GM21825 (cell line): ENCODE results near the gene NLRP6.
"Not testable (repeated sequence)": the region's sequence is repeated elsewhere in the genome, so short reads cannot be mapped to it uniquely, and the experiment has no call there.

Experiments
- ATAC-seq: cut with Tn5 transposase; IDR thresholded peaks from one replicate; pipeline ENCODE4 v1.9.1; 2021; ENCODE audit warnings: mild to moderate bottlenecking, moderate library complexity; ENCODE audit not compliant: unreplicated experiment

Gene NLRP6

GRCh38 chr11:278001-278951, at the start of gene NLRP6:
Gene NLRP6, plus strand, starts transcription at chr11:278407. Its CDS starts 163 bp downstream, at chr11:278570.
- ATAC-seq, result no peak

- no peak for ATAC-seq
Observed at GRCh38 chr11:230431-230830, 47.8 kb upstream of the NLRP6 start.

DNA sequence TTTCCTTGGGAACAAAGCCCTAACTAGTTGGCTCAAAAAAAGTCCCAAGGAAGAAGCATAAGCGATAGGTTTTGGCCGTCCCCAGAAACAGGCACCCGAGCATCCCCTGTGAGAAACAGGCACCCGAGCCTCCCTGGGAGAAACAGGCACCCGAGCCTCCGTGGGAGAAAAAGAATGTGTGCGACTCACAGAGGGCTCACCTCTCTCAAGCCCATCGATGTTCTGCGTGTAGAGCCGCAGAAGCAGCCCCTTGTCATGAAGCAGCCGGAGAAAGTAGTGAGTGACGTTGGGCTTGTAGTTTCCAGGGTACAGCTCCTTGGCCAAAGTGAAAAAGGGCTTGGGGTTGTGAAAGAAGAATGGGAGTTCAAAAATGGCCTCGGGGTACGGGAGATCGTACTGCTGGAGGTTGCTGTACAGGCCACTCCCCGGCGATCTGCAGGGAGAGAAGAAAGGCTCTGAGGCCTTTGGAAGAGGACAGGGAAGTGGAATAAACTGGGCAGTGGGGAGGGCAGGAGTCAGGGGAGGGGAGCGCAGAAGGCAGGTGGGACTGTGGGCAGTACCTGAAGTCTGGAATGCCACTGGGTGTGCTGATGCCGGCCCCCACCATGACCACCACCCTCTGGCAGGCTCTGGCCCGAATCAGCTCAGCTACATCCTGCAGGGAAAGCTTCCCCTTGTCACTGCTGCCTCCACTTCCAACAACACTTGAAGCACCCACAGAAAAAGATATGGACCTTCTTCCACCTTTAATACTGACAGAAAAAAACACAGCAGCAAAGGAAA, 45.2 kb upstream of the NLRP6 start:
- ATAC-seq, result no peak

DNA sequence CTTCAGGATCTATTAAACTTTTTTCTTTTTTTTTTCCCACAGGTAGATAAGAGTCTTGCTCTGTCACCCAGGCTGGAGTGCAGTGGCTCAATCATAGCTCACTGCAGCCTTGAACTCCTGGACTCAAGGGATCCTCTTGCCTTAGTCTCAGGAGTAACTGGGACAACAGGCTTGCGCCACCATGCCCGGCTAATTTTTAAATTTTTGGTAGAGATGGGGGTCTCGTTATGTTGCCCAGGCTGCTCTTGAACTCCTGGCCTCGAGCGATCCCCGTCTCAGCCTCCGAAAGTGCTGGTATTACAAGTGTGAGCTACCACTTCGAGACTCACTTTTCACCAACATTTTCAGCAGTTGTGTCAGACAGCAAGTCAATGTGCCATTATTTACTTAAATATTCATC, 43.0 kb upstream of the NLRP6 start:
- no peak for ATAC-seq

DNA sequence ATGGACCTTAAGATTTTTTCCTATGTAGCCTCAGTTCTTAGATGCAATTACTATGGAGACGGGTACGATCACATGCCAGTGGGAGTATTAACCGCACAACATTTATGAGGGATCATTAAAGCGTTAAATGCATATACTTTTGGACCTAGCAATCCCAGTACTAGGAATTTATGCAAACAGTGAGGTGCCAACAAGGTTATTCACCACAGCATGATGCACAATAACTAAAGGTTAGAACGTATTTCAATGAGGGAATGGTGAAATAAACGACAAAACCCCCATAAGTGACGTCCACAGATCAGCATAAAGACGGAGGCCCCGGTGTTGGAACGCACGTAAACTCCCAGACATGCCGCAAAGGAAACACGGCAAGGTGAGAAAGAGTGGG, 42.6 kb upstream of the NLRP6 start:
- no peak for ATAC-seq

DNA sequence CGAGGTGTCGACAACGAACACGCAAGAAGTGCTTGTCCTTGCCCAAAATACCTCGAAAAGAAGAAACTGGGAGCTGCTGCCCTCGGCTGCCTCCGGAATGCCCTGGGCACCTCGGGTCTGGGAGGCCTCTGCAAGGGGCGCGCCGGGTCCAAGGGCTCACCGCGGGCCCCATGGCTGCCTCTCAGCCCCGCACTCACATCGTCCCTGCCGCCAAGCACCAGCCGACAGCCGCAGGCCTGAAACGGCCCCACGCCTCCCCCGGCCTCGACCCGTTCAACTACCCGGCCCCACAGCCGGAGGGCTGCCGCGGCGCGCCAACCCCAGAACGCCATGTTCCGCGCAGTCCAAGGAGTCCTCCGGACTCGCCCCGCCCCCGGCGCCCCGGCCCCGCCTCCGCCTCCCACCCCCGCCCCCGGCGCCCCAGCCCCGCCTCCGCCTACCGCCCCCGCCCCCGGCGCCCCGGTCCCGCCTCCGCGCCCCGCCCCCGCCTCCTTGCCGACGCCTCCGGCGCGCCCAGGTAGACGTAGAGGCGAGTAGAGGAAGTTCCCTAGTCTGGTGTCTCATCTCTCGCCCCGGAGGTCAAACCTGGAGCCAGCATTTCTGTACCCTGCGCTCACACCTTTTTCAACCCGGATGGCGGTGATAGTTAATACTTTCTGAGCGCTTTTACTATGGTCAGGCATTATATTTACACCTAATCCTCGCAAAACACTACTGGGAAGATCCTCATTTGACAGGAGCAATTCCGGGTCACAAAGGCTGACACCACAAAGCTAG, 42.0 kb upstream of the NLRP6 start, which contains the start of gene SIRT3:
TSS of gene SIRT3 (minus strand) at position 346 of the 777 bp plus-strand sequence. CDS start at position 332, 14 bp downstream.
- peak; percentile 71 for ATAC-seq

GRCh38 chr11:236774-237767, 41.1 kb upstream of the NLRP6 start, which contains the start of gene PSMD13:
Gene PSMD13, plus strand, starts transcription at chr11:236976. Its CDS starts 74 bp downstream, at chr11:237050.
- peak; percentile 81 for ATAC-seq

DNA sequence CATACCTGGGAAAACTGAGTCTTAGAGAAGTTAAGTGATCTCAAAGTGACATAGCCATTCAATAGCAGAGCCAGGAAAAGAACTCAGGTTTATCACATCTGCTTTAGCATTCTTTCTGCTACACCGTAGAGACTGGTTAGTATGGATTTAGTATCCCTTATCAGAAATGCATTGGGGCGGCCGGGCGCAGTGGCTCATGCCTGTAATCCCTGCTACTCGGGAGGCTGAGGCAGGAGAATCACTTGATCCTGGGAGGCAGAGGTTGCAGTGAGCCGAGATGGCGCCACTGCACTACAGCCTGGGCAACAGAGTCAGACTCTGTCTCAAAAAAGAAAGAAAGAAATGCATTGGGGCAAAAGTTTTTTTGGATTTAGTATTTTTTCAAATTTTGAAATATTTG, 39.9 kb upstream of the NLRP6 start:
- not testable (repeated sequence) for ATAC-seq

DNA sequence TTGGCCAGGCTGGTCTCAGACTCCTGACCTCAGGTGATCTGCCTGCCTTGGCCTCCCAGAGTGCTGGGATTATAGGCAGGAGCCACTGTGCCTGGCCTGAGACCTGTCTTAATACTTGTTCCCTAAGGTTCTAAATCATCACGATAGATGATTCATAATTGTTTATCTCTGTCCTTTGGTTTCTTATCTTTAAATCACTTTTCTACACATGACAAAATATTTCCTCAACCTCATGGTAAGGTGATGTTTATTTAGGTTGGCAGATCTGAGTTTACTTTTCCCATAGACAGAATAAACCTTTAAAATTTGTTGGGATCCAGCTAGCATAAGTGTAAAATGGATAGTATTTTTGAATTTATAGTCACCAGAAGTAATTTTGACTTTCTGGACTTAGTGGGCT, 37.9 kb upstream of the NLRP6 start:
- ATAC-seq, result no peak

GRCh38 chr11:241634-242033, 36.6 kb upstream of the NLRP6 start:
- no peak for ATAC-seq

- ATAC-seq, result no peak
Observed at GRCh38 chr11:244376-244775, 33.8 kb upstream of the NLRP6 start.

DNA sequence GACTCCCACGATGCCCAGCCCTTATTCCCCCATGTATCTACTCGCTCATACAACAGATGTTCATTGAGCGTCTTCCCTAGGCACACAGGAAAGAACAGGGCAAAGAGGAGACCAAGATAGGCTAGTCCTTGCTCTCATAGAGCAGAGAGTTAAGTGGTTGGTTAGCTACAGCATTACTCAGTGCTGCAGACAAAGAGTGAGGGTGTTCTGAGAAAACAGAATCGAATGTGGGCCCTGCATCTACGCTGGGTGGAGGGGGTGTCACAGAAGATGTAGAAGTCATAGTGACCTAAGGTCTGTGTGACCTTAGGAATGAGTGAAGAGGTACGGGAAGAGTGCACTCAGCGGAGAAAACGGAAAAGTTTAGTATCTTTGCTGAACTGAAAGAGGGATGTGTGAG, 29.1 kb upstream of the NLRP6 start:
- no peak for ATAC-seq

GRCh38 chr11:250274-250673, 27.9 kb upstream of the NLRP6 start:
- no peak for ATAC-seq

DNA sequence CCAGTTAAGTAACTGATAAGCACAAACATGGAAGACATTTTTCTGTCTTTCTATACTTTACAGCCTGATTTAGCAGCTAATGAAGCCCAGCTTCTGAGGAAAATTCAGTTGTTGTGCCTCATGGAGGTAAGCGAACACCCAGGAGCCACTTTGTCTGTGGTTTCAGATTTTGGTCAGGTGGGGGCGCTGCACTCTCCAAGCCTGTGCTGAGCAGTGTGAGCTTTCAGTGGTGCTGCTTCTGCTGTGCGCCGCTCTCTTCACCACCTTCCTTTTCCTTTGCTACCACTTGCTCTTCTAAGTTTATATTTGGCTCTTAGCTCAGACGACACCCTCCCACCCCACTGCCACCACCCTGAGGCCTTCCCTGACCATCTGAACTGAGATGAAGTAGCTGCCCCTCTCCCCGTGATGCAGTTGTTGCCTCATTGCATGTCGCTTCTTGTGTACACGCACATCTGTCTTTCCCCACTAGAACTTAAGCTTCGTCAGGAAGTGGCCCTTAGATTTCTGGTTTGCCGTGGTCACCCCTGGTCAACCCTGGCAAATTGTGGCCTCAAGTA, 27.4 kb upstream of the NLRP6 start:
- ATAC-seq, result no peak

DNA sequence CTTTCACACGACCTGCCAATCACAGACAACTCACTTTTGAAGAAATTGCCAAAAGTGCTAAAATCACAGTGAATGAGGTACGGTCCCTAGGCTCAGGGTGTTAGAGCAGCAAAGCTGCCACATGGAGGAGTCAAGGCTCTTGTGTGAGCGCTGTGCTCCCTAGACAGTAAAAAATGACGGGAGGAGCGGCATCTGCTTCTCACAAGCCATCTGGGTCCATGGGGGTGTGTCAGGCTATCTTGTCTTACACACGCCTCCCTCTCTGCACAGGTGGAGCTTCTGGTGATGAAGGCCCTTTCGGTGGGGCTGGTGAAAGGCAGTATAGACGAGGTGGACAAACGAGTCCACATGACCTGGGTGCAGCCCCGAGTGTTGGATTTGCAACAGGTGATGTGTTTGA, 26.7 kb upstream of the NLRP6 start:
- no peak for ATAC-seq

DNA sequence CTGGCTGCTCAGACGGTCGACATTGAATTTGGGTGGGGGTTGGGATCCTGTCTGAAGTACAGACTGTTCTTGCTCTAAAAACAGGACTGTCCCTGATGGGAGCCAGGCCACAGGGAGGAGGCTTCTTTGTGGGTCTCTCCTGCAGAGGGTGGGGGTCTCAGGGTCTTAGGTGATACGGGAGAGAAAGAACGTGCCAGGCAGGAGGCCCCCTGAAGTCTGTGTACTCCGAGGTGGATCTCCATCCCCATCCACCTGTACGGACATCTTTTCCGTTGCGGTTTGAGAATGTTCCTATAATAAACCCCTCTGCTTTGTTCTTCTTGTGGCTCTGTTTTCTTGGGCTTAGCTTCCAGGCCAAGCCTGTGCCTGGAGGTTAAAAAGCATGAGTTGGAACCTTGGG, 25.5 kb upstream of the NLRP6 start:
- no peak for ATAC-seq

DNA sequence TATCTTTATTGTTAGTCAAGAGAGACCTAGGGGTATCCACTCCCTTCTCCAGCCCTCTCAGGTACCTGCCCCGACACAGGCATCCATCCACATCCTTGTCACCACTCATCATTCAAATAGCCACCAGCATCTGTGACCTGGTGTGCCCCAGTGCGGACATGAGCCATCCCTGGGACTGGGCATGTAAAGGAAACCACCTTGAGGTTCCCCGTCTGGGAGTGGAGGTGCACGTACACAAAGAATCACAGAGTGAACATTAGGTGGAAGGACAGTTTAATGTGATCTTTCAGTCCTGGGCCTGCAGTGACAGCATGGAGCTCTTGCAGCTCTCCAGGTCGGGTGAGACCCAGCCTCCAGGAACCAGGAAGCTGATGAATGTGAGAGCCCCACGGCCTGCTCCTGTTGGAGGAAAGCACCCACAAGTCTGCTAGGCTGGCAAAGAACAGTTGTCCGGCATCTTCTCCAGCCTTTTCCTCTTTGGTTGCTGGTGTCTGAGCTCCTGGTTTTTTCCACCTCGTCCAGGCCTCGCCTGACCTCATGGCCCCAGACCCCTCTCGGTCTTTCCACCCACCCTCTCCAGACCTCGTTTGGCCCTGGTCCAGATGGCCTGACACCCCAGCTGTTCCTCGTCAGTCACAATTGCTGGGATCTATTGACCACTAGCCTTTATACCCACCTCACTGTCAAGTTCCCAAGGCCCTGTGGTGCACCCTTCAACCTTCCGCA, 24.9 kb upstream of the NLRP6 start:
- no peak for ATAC-seq

DNA sequence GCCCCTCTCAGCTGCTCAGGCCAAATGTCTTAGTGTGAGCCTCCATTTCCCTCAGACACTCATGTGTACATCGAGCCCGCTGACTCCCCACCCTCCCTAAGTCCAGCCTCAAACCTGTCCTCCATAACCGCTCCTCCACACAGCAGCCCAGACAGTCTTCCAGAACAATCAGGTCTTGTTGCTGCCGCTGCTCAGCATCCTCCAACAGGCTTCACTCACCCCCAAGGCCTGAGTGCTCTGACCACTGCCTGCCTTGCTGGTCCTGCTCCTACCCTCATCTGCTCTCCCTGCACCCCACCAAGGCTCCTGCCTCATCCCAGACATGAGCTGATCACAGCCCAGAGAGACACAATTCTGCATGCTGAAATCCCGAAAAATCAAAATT, 24.3 kb upstream of the NLRP6 start:
- no peak for ATAC-seq

GRCh38 chr11:255176-255575, 23.0 kb upstream of the NLRP6 start:
- no peak for ATAC-seq
